Nephron progenitor cell (in vitro differentiated cells): ENCODE data around the gene NFKBIB.

Experiments
- DNase-seq: peaks from one replicate; pipeline ENCODE4 v3.0.0; 2021
- H3K27ac Mint-ChIP-seq: 2 replicates; pipeline ENCODE4 v1.8.0; 2021; ENCODE audit warnings: mild to moderate bottlenecking, moderate library complexity, mixed read lengths
- H3K27me3 Mint-ChIP-seq: 2 replicates; pipeline ENCODE4 v1.8.0; 2021; ENCODE audit warnings: mild to moderate bottlenecking, low read depth, mixed read lengths; ENCODE audit not compliant: poor library complexity
- H3K36me3 Mint-ChIP-seq: 2 replicates; pipeline ENCODE4 v1.8.0; 2021; ENCODE audit warnings: low read depth, mixed read lengths
- H3K4me1 Mint-ChIP-seq: 2 replicates; pipeline ENCODE4 v1.8.0; 2021; ENCODE audit warnings: mixed read lengths
- H3K4me3 Mint-ChIP-seq: 2 replicates; pipeline ENCODE4 v1.8.0; 2021; ENCODE audit warnings: mild to moderate bottlenecking, moderate library complexity, mixed read lengths
- H3K9me3 Mint-ChIP-seq: 2 replicates; pipeline ENCODE4 v1.8.0; 2021; ENCODE audit warnings: mild to moderate bottlenecking, moderate library complexity, mixed read lengths
- CTCF ChIP-seq: fragments of 200-600 bp; sonication (generic); IDR thresholded peaks from 2 replicates; pipeline ENCODE4 v1.5.0; 2021; ENCODE audit warnings: antibody characterized with exemption

The NFKBIB gene

GRCh38 chr19:38891771-38892170, 8.0 kb upstream of the NFKBIB start:
- H3K27ac Mint-ChIP-seq: no peak overlapping the region
- no peaks in the 10 kb centered on the region for H3K36me3 Mint-ChIP-seq
- H3K27me3 Mint-ChIP-seq: peaks cover 1% of the 10 kb centered on the region
- no peaks in the 10 kb centered on the region for H3K9me3 Mint-ChIP-seq
- no peak overlapping the region for H3K4me3 Mint-ChIP-seq
- no peak for TF ChIP-seq CTCF
- no peak for DNase-seq
- H3K4me1 Mint-ChIP-seq: peaks cover 5% of the 10 kb centered on the region

GRCh38 chr19:38892841-38893240, 6.9 kb upstream of the NFKBIB start:
- Mint-ChIP-seq H3K36me3 (no peaks in the 10 kb centered on the region), H3K4me1 (peaks cover 10% of the 10 kb centered on the region), H3K27me3 (peaks cover 3% of the 10 kb centered on the region), H3K9me3 (no peaks in the 10 kb centered on the region), H3K27ac (peak overlapping the region; percentile 64), H3K4me3 (no peak overlapping the region)
- no peak for DNase-seq
- TF ChIP-seq CTCF: no peak

DNA sequence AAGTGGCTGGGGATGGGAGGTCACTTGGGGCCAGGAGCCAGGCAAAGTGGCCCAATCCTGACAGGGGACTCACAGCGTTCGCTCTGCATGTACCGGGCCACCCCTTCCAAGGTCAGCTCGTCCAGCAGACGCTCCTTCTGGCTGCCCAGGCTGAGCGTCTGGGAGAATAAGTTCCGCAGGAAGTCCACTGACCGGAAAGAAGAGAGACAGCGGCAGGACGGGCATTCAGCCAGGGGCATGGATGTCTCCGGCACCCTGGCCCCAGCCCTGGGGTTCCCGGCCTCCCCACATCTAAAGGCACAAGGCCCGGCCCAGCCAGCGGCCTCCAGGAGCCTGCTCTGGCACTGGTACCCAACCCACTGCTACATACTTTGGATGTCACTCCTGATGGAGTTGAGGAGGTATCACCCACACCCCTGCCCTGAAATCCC, 6.4 kb upstream of the NFKBIB start:
- H3K9me3 Mint-ChIP-seq: no peaks in the 10 kb centered on the region
- no peak overlapping the region for H3K27ac Mint-ChIP-seq
- H3K4me3 Mint-ChIP-seq: no peak overlapping the region
- DNase-seq: no peak
- peaks cover 3% of the 10 kb centered on the region for H3K27me3 Mint-ChIP-seq
- H3K36me3 Mint-ChIP-seq: no peaks in the 10 kb centered on the region
- TF ChIP-seq CTCF: no peak
- peaks cover 16% of the 10 kb centered on the region for H3K4me1 Mint-ChIP-seq

GRCh38 chr19:38894968-38895367, 4.8 kb upstream of the NFKBIB start:
- peaks cover 3% of the 10 kb centered on the region for H3K27me3 Mint-ChIP-seq
- no peak overlapping the region for H3K4me3 Mint-ChIP-seq
- H3K4me1 Mint-ChIP-seq: peaks cover 28% of the 10 kb centered on the region
- no peak overlapping the region for H3K27ac Mint-ChIP-seq
- no peak for TF ChIP-seq CTCF
- DNase-seq: no peak
- H3K9me3 Mint-ChIP-seq: no peaks in the 10 kb centered on the region
- H3K36me3 Mint-ChIP-seq: no peaks in the 10 kb centered on the region

DNA sequence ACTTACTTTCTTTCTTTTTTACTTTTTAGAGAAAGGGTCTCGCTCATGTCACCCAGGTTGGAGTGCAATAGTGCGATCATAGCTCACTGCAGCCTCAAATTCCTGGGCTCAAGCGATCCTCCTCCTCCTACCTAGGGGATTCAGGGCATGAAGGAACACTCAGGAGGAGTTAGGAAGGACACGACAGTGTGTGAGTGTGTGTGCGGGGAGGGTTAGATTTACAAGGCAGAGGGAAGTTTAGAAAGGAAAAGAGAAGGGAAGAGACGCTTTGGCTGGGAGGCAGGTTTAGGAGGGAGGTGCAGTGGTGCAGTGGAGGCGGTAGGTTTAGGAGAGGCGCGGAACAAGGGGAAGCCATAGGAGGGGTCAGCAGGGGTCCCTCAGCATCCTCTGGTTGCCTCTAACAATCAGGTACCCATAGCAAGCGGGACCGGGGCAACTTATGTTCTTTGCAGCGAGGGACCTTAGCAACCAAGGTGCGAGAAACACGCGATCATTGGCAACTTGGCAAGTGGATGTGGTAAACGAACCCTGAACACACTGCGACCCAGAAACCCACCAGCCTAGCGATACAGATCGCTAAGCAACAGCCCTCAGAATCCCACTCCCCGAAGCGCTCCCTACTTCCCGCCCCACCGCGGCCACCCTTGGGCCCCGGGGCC, 852 bp upstream of the NFKBIB start:
- TF ChIP-seq CTCF: no peak
- Mint-ChIP-seq H3K36me3 (peaks cover 12% of the 10 kb centered on the region), H3K4me3 (peak overlapping the region; percentile 88), H3K9me3 (peaks cover 17% of the 10 kb centered on the region), H3K4me1 (peaks cover 44% of the 10 kb centered on the region), H3K27ac (no peak overlapping the region), H3K27me3 (peaks cover 3% of the 10 kb centered on the region)
- DNase-seq: peak; percentile 18

- Mint-ChIP-seq H3K36me3 (peaks cover 22% of the 10 kb centered on the region), H3K9me3 (peaks cover 21% of the 10 kb centered on the region), H3K4me3 (peak overlapping the region; percentile 88), H3K27ac (peak overlapping the region; percentile 78), H3K27me3 (peaks cover 3% of the 10 kb centered on the region), H3K4me1 (peaks cover 46% of the 10 kb centered on the region)
- no peak for TF ChIP-seq CTCF
- DNase-seq: no peak
Measured at GRCh38 chr19:38900202-38900629, 447 bp downstream of the NFKBIB start.
